Middle frontal gyrus (tissue), 1 donor: ENCODE results near the gene RBFOX1.
"Not testable (repeated sequence)": the region's sequence is repeated elsewhere in the genome, so short reads cannot be mapped to it uniquely, and the experiment has no call there.

Experiments
- DNase-seq: peaks from one replicate; pipeline ENCODE4 v3.0.0-alpha.2; 2015; ENCODE audit warnings: low spot score; ENCODE audit errors: extremely low spot score

RBFOX1 gene

GRCh38 chr16:7456211-7456610, 123.6 kb downstream of the RBFOX1 start:
- DNase-seq, result no peak

- DNase-seq, result no peak
Observed at GRCh38 chr16:7458144-7458543, 125.5 kb downstream of the RBFOX1 start.

- no peak for DNase-seq
Observed at GRCh38 chr16:7470344-7470743, 137.7 kb downstream of the RBFOX1 start.

- DNase-seq, result no peak
Observed at GRCh38 chr16:7471268-7471667, 138.6 kb downstream of the RBFOX1 start.

- DNase-seq, result peak; percentile 36
Observed at GRCh38 chr16:7482032-7482431, 149.4 kb downstream of the RBFOX1 start.

GRCh38 chr16:7482596-7483290, 150.1 kb downstream of the RBFOX1 start:
- DNase-seq, result no peak

GRCh38 chr16:7487574-7488323, 155.1 kb downstream of the RBFOX1 start:
- no peak for DNase-seq

DNA sequence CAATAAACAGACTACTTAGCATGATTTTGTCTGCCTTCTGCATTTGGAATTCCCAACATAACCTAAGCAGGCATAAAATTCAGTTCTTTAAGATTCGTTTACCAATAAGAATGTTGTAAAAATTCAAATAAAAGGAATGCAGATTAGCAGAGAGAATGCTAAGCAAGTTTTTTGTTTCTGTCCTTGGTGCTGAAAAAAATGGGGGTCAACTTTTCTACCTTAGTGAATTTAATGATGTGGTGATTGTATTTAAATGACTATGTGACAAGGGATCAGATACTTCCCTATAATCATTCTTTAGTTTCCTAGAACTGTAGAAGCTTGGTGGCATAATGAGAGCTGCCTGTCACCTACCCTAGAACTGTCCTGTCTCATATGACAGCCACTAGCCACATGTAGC, 159.5 kb downstream of the RBFOX1 start:
- DNase-seq, result no peak

- DNase-seq, result no peak
Observed at GRCh38 chr16:7493133-7493532, 160.5 kb downstream of the RBFOX1 start.

GRCh38 chr16:7497691-7498090, 165.0 kb downstream of the RBFOX1 start:
- no peak for DNase-seq

DNA sequence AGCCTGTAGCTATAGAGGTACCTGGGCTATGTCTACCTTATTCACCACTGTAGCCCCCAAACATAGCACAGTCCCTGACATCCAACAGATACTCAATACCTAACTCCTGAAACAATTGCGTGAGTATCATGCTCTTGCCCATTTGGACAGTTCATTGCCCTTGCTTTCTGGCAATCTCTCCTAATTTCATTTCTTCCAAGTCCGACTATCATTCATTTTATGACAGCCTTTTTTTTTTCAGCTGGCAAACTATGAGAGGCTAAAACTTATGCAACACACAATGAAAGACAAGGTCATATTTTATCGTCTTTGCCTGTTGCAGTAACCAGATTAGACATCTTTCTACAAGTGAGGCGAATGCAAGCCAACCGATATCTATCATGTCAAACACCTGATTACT, 169.2 kb downstream of the RBFOX1 start:
- DNase-seq, result no peak

- DNase-seq, result not testable (repeated sequence)
Observed at GRCh38 chr16:7502591-7503157, 170.0 kb downstream of the RBFOX1 start.

DNA sequence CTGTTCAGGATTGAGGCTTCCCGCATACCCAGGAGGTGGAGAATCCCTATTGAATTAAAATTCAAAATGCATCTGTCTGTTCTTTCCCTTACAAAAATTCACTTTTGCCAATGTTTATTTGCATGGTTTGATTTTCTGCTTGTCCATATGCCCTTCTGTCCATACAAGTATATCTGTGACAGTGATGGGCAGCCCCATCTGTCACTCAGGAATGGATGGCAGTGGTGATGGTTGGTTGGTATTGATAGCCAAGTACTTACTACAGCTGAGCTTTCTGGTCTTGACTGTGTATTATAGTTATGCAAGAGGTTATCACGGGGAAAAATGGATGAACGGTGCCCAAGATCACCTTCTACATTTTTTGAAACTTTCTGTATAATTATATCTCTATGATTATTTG, 171.0 kb downstream of the RBFOX1 start:
- DNase-seq, result no peak

DNA sequence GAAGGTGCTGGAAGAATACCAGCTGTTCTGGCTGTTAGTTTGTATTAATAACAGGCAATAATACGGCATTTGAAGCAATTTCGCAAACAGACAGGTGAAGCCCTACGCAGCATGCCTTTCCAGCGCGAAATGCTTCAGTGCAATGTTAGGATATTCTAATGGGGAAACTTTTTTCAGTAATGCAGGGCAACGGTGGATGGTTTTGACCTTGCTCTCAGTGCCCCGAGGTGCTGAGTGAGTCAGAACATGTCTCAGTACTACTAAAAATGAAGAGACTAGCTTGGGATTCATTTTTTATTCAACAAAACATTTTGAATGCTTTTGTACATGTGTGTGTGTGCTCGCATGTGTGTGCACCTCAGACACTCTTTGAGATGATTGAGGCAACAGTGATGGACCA, 172.2 kb downstream of the RBFOX1 start:
- DNase-seq, result no peak

DNA sequence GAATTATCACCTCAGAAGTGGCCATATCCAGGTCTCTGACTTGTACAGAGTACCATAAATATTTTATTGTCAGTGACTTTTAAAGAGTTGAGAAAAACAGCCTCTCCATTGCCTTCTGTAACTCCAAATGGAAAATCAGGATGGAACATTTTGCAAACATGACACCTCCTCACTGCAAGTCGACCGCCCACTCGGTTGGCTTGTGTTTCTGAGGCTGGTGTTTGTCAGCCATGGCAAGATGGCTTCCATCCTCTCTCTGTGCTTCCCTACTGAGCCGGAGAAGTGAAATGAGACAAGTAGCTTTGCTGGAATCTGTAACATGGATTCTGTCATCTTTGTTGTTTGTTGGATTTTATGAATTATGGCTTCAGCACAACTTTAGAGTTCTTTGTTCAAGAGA, 172.8 kb downstream of the RBFOX1 start:
- DNase-seq, result no peak

DNA sequence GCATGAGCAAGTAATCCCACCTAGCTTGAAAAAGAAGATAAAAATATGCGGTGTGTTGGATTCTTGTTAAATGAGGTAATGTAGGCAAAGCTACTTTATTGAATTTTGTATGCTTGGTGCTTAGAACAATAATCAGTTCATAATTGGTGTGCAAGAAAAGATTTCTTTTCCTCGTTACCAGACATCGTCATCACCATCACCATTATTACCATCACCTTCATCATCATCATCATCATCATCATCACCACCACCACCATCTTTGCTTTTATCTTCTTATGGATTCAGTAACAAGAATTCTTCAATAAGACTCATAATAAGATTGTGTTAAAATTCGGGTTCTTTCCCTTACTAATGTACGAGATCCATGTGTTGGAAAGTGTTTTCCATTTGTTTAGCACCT, 173.7 kb downstream of the RBFOX1 start:
- no peak for DNase-seq

GRCh38 chr16:7508656-7509055, 176.0 kb downstream of the RBFOX1 start:
- no peak for DNase-seq

DNA sequence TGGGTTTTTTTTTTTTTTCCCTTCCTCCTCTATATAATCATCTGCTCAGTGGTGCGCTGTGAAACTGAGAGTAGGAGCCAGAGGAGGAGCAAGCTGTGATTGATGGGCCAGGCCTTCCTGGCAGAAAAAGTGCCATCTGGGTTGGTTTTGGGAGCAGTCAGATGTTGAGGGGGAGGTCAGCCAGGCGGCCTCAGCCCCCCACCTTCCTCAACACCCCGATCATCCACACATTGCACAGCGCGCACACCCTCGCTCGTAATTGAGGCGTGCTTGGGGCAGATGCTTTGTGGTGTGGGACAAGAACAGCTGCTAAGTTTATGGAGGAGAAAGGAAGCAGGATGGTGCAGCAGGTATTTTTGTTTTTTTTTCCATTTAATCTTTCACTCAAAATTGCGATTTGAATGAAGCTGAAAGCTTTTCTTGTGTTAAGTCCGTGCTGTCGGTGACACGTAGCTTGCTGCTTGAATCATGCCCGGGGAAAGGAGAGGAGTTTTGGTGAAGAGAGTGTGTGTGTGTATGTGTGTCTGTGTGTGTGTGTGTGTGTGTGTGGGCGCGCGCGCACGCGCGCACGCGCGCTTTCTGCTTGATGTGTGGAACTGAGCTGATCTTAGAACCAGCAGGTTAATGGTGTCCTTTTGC, 177.4 kb downstream of the RBFOX1 start:
- DNase-seq, result no peak

- no peak for DNase-seq
Observed at GRCh38 chr16:7511549-7512260, 179.1 kb downstream of the RBFOX1 start.

DNA sequence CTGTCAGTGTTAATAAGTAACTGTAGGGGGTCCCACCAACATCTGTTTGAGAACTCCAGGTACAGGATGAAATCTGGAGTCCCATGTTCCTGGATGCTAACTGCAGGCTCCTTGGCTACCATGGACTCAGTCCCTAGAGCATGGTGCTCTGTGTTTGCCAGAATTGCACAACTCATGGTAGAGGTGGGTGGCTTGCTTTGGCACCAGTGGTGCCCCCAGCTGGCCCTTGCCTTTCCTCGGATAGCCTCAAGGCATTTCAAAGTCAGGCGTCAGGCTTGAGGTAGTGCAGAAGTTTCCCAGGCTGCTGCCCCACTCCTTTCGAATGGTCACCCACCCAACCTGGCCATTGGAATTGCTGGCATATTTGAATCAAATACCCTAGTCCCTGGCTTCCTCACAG, 179.9 kb downstream of the RBFOX1 start:
- DNase-seq, result no peak

- DNase-seq, result no peak
Observed at GRCh38 chr16:7513429-7513828, 180.8 kb downstream of the RBFOX1 start.

GRCh38 chr16:7515543-7515942, 182.9 kb downstream of the RBFOX1 start:
- DNase-seq, result no peak
